DND-41 (cell line): ENCODE measurements around the gene PLXNC1.

ENCODE experiments used
- CTCF ChIP-seq: IDR thresholded peaks from 2 replicates; pipeline ENCODE4 v1.5.1; 2012; ENCODE audit warnings: borderline replicate concordance, low read length, moderate library complexity, mild to moderate bottlenecking; ENCODE audit not compliant: poor library complexity, severe bottlenecking; ENCODE audit errors: extremely low read depth
- EZH2 ChIP-seq: IDR thresholded peaks from 3 replicates; pipeline ENCODE4 v1.6.1; 2012; ENCODE audit warnings: borderline replicate concordance, low read depth, mild to moderate bottlenecking, moderate library complexity, low read length, inconsistent platforms; ENCODE audit not compliant: severe bottlenecking

DNA sequence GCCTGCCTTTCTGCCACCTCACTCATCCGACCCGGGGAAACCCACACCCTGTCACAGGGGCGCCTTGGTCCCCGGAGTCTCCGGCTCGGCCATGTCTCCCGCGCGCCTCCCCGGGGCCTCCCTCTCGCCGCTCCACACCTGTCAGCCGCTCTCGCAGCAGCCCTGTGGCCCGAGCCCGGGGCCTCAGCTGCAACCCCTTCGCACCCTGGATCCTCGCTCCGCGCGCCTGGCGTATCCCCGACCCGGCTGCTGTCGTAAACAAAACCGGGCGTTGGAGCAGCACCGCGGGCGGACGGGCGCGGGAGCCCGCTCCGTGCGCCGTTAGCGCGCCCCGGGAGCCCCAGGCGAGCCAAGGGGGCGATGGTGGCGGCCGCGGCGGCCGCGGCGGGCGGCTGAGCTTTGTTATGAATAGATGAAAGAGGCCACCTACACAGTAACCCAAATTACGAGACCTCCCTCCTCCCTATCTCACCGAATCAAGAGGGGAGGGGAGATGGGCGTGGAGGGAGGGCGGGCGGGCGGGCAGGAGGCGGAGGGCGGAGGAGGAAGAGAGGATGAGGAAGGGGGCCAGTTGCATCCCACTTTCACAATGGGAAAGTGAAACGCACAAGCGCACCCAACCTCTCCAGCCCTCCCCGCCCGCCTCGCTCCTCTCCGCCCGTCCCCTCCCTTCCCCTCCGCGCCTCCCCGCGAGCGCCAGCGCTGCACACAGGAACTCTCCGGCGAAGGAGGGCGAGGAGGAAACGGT lies at the start of gene PLXNC1:
- TF ChIP-seq CTCF, result no peak
- no peak for TF ChIP-seq EZH2
